CD4-positive, alpha-beta T cell treated with Interleukin-2 at 100 ng/mL for 4 hours (primary cell): ENCODE data around the gene IL9.

Experiments used
- DNase-seq: peaks from one replicate; pipeline ENCODE4 v3.0.0-alpha.2; 2020; ENCODE audit warnings: low spot score

IL9 gene

GRCh38 chr5:135891268-135891667 lies 4.4 kb downstream of the IL9 start:
- DNase-seq = no peak

- peak; percentile 5 for DNase-seq
Measured at GRCh38 chr5:135890867-135891266, 4.8 kb downstream of the IL9 start.

- no peak for DNase-seq
Measured at GRCh38 chr5:135890296-135890695, 5.3 kb downstream of the IL9 start.

GRCh38 chr5:135887881-135888614 lies 7.6 kb downstream of the IL9 start:
- DNase-seq = no peak

DNA sequence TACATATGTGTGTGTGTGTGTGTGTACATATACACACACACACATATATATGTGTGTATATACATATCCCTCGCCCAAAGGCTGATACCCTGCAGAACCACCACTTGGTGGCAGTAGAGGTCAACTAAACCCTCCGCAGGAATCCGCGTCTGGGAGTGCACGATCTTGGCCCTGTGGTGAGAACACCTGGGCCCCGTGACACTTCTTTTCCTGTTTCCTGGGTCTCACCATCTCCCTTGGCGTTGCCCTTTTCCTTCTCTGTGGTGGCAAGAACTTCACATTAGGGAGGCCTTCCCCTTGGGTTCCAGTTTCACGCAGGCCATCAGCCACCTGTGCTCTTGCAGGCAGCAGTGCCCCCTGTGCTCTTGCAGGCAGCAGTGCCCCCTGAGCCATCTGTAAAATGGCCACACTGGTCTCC lies 8.2 kb downstream of the IL9 start:
- DNase-seq = peak; percentile 74

DNA sequence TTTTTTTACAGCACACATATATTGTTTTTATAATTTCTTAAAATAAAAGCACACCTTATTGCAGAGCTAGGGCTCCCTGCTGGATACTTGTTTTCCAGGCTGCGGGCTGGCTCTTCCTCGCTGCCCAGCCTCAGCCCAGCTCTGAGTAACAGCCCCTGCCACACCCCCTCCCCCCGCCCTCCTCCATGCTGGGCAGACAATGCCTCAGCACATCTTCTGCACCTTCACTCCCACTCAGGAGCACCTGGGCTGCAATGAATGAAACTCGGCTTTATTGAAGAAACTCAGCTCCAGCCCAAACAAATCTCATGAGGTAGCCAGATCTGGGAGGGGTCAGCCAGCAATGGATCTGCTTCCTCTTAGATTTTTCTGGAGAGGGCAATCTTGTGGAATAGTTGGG lies 9.5 kb downstream of the IL9 start:
- DNase-seq = no peak

DNA sequence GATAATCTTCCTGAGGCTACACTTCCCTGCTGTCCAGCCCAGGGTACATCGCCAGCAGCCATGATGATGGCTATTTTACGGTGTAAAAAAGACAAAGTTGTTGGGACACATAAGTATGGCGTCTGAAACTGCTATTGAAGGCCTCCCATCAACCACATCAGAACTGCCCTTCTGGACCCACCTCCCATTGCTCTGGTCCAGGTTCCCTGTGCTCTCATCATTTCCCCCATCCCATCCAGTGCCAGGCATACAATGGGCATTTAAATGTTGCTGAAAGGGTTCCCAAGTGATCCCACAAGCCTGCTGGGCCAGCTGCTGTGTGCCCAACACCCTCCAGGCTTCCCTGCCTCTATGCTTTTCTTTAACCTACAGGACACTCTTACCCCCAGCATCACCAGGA lies 10.6 kb downstream of the IL9 start:
- no peak for DNase-seq

DNA sequence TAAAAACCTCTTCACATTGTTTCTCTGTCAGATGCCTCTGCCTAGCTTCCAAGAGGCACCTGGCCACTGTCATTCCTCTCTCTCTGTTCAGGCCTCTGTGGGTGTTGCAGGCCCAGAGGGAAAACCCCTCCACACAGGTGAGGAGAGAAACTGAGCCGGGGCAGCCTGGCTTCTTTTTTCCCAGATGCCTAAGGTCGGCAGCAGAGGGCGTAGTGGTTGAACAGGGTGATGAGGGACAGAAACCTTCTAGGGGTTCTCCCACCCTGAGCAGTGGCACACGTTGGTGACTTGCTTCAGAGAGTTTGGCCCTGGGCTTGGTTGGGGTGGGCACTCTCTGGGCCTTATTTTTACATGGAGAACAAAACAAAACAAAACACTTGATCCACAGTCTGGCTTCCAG lies 12.2 kb downstream of the IL9 start:
- no peak for DNase-seq

DNA sequence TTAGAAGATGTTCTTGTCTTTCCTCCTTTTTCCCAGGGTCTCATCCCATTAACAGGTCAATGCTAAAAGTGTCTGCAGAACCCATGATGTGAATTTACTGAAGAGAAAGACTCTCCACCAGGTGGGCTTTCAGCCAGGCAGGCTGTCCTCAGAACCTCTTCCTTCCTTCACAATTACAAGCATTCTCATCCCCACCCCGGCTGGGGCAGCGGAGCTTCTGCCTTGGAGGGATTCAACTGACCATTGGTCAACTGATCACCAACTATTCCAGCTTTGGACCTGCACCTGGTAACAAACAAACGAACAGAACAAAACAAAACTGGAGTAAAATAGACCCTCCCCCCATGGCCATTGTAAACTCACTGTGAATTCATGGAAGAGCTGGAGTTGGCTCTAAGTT lies 12.6 kb downstream of the IL9 start:
- DNase-seq = no peak

DNA sequence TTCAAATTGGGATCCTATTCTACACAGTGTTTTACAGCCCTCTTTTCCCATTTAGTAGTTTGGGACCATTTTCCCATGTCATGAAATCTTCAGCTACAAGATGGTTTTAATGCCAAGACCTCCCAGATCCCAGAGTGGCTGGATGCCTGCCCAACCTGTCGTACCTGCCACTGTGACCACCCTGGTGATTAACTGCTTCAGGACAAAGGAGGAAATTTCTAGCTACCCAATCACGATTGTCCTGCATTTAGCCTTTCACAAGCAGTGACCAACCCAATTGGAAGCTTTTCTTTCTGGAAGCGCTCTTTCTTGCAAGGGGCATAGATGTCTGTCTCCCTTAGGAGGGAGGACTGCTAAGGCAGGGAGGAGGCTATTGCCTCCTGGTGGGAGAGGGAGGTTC lies 13.8 kb downstream of the IL9 start:
- DNase-seq = no peak

- no peak for DNase-seq
Measured at GRCh38 chr5:135881244-135881643, 14.4 kb downstream of the IL9 start.

- no peak for DNase-seq
Measured at GRCh38 chr5:135880801-135881200, 14.8 kb downstream of the IL9 start.

DNA sequence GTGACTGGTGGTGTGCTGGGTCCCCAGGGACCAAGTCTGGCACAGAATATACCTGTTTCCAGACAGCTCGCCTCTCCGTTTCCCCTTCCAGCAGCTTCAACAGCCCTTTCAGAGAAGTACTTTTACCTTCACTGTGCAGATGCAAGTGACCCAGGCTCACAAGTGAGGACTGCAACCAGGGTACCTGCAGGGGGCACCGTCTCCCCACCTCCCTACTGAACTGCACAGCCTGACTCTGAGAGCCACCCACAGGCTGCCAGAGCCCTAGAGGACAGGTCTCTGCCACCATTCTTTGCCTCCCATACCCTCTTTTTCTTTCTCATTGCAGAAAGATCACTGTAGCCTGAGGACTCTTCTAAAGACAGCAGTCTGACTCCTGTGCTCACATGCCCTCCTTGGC lies 15.4 kb downstream of the IL9 start:
- no peak for DNase-seq

DNA sequence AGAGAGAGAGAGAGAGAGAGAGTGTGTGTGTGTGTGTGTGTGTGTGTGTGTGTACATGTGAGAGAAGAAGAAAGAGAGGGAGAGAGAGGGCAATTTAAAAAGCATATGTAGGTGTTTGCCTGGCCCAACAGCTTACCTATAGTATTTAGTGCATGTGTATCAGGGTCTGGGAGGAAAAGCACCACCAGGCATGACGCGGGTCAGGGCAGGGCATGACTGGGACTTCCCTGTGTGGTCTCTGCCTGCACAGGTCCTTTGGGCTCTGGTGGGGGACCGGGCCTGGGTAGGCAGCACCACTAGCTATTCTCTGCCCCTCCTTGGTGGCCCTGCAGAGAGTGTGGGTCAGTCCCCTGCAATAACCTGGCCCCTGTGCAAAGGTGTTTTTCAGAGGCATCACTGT lies 16.1 kb downstream of the IL9 start:
- DNase-seq = no peak

DNA sequence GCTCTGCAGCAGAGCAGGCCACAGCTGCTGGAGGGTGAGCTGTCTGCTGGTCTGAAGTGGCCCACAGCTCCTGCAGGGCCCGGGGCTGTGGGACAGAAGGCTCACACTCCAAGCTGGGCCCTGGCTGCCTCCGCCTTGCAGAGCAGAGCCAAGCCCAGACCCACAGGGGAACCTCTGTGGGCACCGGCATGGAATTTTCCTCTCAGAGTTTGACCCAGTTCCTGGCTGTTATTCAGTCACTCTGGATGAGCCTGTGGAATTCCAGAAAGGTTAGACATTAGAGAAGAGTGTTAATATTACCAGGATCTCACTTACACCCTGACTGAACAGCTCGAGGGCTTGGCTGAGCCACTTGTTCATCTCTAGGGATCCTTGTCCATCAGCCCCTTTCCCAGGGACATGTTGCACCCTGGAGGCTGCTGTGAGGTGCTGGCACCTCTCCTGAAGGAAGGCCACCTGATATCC lies 17.5 kb downstream of the IL9 start:
- no peak for DNase-seq

DNA sequence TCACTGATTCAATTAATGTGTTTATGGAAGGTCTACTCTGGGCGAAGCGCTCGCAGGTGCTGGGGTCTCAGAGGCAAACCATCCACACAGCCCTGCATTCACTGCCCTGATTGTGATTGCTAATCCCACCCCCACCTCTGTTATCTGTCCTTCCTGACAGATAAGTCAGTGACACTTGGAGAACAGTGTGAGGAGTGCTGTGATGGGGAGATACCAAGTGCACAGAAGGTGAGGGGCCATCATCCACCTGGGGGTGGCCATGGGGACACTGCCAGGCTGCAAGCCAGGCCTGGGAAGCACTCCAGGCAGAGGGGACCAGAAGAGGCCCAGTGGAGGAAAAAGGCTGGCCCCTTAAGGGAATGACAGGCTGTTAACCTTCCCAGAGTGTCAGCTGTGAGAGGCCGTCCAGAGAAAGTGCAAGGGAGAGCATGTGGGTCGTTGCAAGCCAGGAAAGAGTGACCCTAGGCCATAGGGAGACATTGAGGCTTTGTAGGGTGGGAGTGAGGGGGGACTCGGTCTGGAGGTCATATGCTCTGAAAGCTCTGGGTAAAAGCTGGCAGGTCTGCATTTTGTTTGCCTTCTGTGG lies 18.0 kb downstream of the IL9 start:
- no peak for DNase-seq

DNA sequence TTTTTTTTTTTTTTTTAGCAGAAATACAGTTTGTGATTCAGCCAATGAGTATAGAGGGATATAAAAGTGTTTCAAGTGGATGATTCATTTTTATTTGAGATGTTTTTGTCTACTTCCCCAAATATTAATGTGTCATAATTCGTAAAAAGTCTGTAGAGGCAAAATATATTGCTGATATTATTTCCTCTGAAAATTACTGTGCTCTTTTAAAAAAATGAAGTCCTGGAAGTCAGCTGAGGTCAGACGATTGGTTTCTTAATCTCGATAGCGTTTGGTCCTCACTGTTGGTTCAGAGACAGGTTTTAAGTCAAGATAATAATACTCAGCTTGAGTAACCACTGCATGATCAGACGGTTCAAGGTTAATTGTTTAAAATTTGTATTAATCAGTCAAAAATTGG lies 19.5 kb downstream of the IL9 start:
- DNase-seq = no peak

- DNase-seq = no peak
Measured at GRCh38 chr5:135875567-135875966, 20.1 kb downstream of the IL9 start.

DNA sequence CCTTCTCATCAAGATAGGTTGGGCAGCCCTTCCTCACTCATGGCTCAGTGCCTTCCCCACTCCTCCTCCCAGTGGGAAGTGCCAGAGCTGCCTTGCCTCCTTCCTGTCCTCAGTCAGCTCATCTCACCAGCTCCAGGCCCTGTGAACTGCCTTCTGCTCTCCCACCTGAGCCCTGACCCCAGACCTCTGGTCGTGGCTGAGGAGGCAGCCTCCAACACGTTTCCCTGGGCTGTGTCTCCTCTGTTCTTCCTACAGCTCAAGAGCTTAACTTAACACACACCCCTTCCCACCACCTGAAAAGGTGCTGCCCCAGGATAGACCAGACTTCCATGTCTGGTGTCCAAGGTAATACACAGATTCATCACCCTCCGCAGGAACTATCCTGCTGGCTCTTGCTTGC lies 21.2 kb downstream of the IL9 start:
- no peak for DNase-seq

- DNase-seq = no peak
Measured at GRCh38 chr5:135873831-135874230, 21.8 kb downstream of the IL9 start.

DNA sequence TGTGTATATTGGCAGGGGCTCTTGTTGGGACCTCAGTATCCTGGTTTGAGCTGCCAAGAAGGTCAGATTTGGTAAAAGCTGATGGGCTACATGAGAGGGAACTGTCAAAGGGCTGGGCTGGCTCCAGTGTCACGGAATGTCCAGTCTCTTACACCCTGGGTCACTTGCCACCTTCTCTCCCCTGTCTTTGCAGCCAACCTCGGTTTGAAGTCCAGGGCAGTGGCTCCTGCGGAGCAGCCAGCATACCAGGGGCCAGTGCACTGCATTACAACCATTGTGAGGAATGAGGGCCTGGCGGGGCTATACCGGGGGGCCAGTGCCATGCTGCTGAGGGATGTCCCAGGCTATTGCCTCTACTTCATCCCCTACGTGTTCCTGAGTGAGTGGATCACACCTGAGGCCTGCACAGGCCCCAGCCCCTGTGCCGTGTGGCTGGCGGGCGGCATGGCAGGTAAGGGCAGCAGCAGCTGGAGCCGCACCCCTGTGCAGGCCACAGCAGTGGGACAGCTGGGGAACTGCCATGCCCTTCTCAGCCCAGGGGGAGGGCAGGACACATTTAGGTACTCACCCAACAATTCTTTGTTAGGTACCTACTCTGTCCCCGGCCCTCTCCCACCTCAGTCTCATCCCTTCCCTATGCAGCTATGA lies 24.2 kb downstream of the IL9 start:
- DNase-seq = no peak

DNA sequence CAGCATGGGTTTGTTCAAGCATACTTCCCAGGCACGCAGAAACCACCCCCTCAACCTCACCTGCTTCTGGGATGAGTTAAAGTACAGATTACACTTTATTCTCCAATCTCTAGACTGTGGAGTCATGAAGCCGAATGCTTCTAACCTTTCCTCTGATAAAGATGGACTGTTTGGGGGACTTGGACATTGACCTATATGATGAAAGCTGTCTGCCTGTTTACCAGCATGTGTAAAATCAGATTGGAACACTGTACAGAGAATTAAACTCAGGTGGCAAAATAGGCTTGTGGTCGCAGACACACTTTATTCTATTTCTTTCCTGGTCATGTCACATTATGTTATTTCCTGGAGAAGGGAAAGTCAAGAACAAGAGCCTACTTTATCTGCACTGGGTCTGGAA lies 25.7 kb downstream of the IL9 start:
- no peak for DNase-seq

DNA sequence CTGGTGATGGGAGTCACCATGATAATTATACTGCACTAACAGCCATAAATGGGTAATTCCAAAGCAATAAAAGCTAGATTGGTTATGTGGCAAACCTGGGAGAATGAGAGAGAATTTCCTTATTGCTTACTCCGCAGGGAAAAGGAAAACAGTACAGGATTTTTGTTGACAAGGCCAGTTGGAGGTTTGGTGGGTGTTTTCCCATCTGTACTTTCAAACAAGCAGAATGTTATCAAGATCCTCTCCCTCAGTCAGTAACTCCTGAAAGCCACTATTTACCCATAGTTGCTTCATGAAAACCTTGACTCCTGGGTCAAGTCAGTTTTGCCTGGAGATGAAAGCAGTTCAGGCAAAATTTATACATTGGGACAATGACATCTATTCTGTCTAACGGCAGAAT lies 26.4 kb downstream of the IL9 start:
- no peak for DNase-seq

- no peak for DNase-seq
Measured at GRCh38 chr5:135868681-135869080, 27.0 kb downstream of the IL9 start.
